KMS-11 (cell line): ENCODE measurements around the gene C10orf71.

ENCODE experiments used
- H2AFZ ChIP-seq: fragments of 200-600 bp; sonication (generic); 2 replicates; pipeline ENCODE4 v1.6.1; 2016; ENCODE audit warnings: antibody characterized with exemption, mixed run types, low read depth
- H3K27ac ChIP-seq: fragments of 200-600 bp; sonication (generic); 2 replicates; pipeline ENCODE4 v1.6.1; 2016; ENCODE audit warnings: mild to moderate bottlenecking, mixed run types
- H3K27me3 ChIP-seq: fragments of 200-600 bp; sonication (generic); 2 replicates; pipeline ENCODE4 v1.6.1; 2017; ENCODE audit warnings: mild to moderate bottlenecking, low read depth, mixed run types, moderate library complexity; ENCODE audit not compliant: insufficient read depth
- H3K36me3 ChIP-seq: fragments of 200-600 bp; sonication (generic); 2 replicates; pipeline ENCODE4 v1.6.1; 2017; ENCODE audit warnings: mild to moderate bottlenecking, mixed run types; ENCODE audit not compliant: insufficient read depth
- H3K4me1 ChIP-seq: fragments of 200-600 bp; sonication (generic); 2 replicates; pipeline ENCODE4 v1.6.1; 2016; ENCODE audit warnings: mild to moderate bottlenecking, low read depth, mixed run types; ENCODE audit not compliant: poor library complexity, severe bottlenecking
- H3K4me2 ChIP-seq: fragments of 200-600 bp; sonication (generic); 2 replicates; pipeline ENCODE4 v1.7.0; 2016; ENCODE audit warnings: mild to moderate bottlenecking, mixed run types
- H3K4me3 ChIP-seq: fragments of 200-600 bp; sonication (generic); IDR thresholded peaks from 2 replicates; pipeline ENCODE4 v1.6.1; 2017; ENCODE audit warnings: low read depth, low read length, mixed read lengths; ENCODE audit not compliant: insufficient read depth
- H3K79me2 ChIP-seq: fragments of 200-600 bp; sonication (generic); 2 replicates; pipeline ENCODE4 v1.6.1; 2016; ENCODE audit warnings: low read depth, mixed run types; ENCODE audit not compliant: insufficient read depth
- H3K9ac ChIP-seq: fragments of 200-600 bp; sonication (generic); 2 replicates; pipeline ENCODE4 v1.6.1; 2016; ENCODE audit warnings: mild to moderate bottlenecking, mixed run types
- H4K20me1 ChIP-seq: fragments of 200-600 bp; sonication (generic); 2 replicates; pipeline ENCODE4 v1.6.1; 2016; ENCODE audit warnings: mild to moderate bottlenecking, mixed run types; ENCODE audit not compliant: insufficient read depth
- CTCF ChIP-seq: fragments of 200-600 bp; sonication (generic); conservative IDR thresholded peaks from 2 replicates; pipeline ENCODE4 v1.6.1; 2017; ENCODE audit warnings: low read depth, mild to moderate bottlenecking, antibody characterized with exemption, low read length, moderate library complexity, mixed read lengths

C10orf71 gene

GRCh38 chr10:49371967-49372366, 73.0 kb downstream of the C10orf71 start:
- no peak overlapping the region for H3K4me2 ChIP-seq
- no peak overlapping the region for H3K9ac ChIP-seq
- no peak overlapping the region for H3K27ac ChIP-seq
- no peak for TF ChIP-seq CTCF
- H3K4me1 ChIP-seq, result no peaks in the 10 kb centered on the region
- no peaks in the 10 kb centered on the region for H3K36me3 ChIP-seq
- no peaks in the 10 kb centered on the region for H4K20me1 ChIP-seq
- no peak overlapping the region for H2AFZ ChIP-seq
- H3K79me2 ChIP-seq, result no peaks in the 10 kb centered on the region
- no peak overlapping the region for H3K4me3 ChIP-seq
- no peaks in the 10 kb centered on the region for H3K27me3 ChIP-seq

- Histone ChIP-seq H2AFZ (no peak overlapping the region), H3K36me3 (no peaks in the 10 kb centered on the region), H3K79me2 (no peaks in the 10 kb centered on the region), H3K9ac (no peak overlapping the region), H3K4me2 (no peak overlapping the region), H3K27ac (no peak overlapping the region), H3K4me3 (no peak overlapping the region), H3K27me3 (no peaks in the 10 kb centered on the region), H3K4me1 (no peaks in the 10 kb centered on the region), H4K20me1 (no peaks in the 10 kb centered on the region)
- TF ChIP-seq CTCF, result no peak
Measured at GRCh38 chr10:49373361-49373760, 74.4 kb downstream of the C10orf71 start.

- no peak overlapping the region for H3K4me2 ChIP-seq
- no peak overlapping the region for H3K27ac ChIP-seq
- no peak overlapping the region for H3K4me3 ChIP-seq
- no peaks in the 10 kb centered on the region for H3K79me2 ChIP-seq
- H3K27me3 ChIP-seq, result no peaks in the 10 kb centered on the region
- no peaks in the 10 kb centered on the region for H3K4me1 ChIP-seq
- no peak overlapping the region for H3K9ac ChIP-seq
- no peaks in the 10 kb centered on the region for H4K20me1 ChIP-seq
- no peaks in the 10 kb centered on the region for H3K36me3 ChIP-seq
- TF ChIP-seq CTCF, result no peak
- no peak overlapping the region for H2AFZ ChIP-seq
Measured at GRCh38 chr10:49374740-49375139, 75.8 kb downstream of the C10orf71 start.

- no peaks in the 10 kb centered on the region for H3K4me1 ChIP-seq
- H3K4me3 ChIP-seq, result no peak overlapping the region
- no peak overlapping the region for H3K9ac ChIP-seq
- H2AFZ ChIP-seq, result no peak overlapping the region
- H3K4me2 ChIP-seq, result no peak overlapping the region
- H4K20me1 ChIP-seq, result no peaks in the 10 kb centered on the region
- no peaks in the 10 kb centered on the region for H3K79me2 ChIP-seq
- H3K27ac ChIP-seq, result no peak overlapping the region
- no peaks in the 10 kb centered on the region for H3K36me3 ChIP-seq
- H3K27me3 ChIP-seq, result no peaks in the 10 kb centered on the region
- no peak for TF ChIP-seq CTCF
Measured at GRCh38 chr10:49375611-49376010, 76.6 kb downstream of the C10orf71 start.
